GM12872 (cell line): ENCODE data around the gene RAP1GAP.

Experiments
- CTCF ChIP-seq: IDR thresholded peaks from 3 replicates; pipeline ENCODE4 v1.5.1; 2011; ENCODE audit warnings: low read depth, mild to moderate bottlenecking, low read length, moderate library complexity; ENCODE audit not compliant: insufficient read depth

Gene RAP1GAP

GRCh38 chr1:21550097-21550496 lies 119.1 kb downstream of the RAP1GAP start:
- no peak for TF ChIP-seq CTCF

GRCh38 chr1:21547876-21548275 lies 121.3 kb downstream of the RAP1GAP start:
- TF ChIP-seq CTCF = no peak
